NCI-H2196 treated with DMSO at 0.1 percent for 48 hours (cell line): Measurements from ENCODE around the gene MAGI1.
"Not testable (repeated sequence)": the region's sequence is repeated elsewhere in the genome, so short reads cannot be mapped to it uniquely, and the experiment has no call there.

ENCODE experiments used
- DNase-seq: peaks from one replicate; lab custom pipeline; 2025; ENCODE audit not compliant: unreplicated experiment; lab: John Stamatoyannopoulos, UW

MAGI1 gene

DNA sequence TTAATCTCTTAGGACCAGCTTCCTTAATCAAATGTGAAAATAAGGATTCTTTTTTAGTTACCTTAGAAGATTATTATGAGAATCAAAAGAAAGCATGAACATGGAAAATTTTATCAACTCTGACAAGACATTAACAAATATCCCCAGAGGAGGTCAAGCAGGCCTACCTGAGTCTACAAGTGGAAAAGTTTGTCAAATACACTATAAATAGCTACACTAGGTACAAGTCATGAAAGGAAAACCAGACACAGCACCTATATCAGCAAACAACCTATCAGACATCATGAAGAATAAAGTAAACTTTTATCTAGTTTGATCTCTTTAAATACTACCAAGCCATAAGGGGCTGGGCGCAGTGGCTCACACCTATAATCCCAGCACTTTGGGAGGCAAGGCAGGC lies 126.1 kb downstream of the MAGI1 start:
- no peak for DNase-seq

DNA sequence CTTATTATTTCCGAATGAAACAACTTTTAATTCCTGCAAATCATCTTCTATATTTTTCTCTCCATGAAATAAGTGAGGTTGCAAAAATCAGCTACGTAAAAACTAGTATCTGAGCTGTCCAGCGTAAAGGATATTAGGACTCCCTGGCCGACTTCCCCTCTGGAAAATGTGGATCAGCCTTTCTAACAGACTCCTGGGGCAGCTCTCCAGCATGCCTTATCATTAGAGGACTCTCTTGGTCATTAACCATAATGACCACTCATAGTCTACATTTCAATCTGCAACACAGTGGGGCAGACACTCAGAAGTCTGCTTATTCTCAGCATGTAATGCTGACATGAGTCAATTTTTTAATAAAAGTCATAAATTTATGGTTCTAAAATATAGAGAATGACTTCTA lies 130.1 kb downstream of the MAGI1 start:
- no peak for DNase-seq

DNA sequence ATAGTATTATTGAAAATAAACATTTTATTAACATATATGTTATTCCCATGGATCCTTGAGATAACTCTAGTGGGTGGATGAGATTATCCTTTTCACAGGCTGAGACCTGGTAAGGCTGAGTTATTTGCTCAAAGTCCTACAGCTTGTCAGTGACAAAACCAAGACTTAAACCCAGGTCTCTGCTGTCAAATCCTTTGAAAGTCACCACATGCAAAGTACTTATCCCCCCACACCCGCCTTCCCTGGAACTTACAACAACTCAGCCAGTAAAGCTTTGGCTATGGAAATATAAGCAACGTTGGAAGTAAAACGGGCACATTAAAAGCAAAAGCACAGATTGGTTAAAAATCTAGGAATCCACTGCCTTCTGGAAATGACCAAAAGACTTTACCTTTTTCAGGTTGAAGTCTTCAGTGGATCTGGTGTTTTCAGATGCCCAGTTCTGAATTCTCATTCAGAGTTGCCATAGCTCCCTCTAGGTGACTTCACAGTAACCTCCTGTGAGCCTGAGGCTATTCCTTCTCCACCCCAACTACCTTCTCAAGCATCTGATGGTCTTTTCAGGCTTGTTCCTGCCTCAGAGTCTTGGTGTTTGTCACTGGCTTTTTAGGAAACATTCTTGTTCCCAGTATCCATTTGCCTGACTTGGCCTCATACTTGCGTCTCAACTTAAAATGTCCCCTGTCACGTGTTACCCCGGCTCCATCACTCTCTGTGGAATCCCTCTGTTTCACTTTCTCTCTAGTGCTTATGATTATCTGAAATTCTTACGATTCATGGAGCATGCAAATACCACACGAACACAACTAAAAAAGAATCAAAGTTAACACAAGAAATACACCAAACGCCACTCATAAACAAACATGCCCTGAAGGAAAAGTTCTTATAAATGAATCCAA lies 131.2 kb downstream of the MAGI1 start:
- DNase-seq, result no peak

DNA sequence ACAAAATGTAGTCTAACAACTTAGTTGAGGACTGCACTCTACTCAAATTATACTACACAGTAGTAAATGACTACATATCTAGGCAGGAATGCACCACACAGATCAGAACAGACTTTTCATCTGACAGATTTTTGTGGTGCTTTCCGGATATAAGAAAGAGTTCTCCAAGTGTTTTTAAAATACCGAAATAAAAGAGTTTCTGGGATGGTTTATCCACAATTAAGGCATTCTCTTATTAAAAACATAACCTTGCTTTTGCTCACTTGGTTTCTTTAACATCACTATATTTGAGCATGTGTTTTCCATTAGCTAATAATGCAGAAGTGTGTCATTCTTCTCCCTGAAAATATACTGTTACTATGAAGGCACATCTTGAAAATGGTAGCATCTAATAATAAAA lies 132.9 kb downstream of the MAGI1 start:
- DNase-seq, result no peak

DNA sequence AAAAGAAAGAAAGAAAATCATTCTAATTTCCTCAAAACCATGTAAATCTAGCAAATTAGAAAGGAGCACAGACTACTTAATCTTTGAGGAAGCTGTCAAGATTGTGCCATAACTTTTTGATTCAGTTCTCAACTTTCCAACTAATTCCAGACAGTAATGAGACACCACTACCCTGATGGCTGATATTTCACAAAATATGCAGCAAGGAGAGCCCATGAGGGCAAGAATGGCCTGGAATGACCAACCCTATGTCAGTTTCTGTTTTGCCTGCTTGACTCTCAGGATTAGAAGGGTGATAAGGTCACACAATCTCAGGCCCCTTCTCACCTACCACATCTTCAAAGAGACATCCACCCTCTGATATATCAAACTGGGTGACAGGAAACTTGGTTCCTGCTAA lies 134.7 kb downstream of the MAGI1 start:
- DNase-seq, result no peak

DNA sequence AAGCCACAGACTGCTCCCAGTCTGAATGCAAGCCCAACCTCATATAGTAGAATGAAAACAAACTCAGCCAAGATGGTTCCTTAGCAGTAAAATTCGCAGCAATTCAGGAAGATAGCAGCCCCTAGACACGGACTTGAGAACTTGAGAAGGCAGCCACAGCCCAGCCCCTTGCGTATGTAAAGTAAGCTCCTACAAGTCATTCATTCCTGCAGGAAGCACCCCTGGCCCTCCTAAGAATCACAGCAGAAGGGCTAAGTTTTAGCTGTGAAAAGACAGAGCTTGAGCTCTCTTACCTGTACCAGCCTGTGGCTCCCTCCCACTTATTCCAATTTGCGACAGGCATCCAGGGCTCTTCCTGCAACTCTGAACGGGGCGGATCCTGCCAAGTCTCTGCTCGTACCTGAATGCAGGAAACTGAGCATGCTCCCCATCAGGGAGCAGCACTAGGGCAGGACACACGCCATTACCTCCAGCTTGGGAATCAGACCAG lies 136.4 kb downstream of the MAGI1 start:
- DNase-seq, result no peak

DNA sequence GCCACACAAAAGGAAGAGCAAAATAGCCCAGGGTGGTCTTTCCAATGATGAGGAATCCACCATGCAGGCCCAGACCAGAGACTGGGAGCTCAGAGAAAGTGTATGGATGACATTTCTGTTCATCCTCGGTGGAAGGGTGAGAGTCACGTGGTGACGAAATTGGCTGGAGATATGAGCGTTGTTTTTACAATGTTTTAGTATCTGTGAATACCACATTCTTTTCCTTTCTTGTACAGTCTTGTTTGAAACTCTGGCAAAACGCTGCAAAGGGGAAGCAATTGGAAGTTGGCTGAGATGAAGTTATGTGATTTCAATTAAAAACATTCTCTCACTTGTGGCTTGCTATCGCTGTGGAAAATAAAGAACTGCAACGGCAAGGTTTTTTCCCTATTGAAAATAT lies 137.5 kb downstream of the MAGI1 start:
- DNase-seq, result no peak

DNA sequence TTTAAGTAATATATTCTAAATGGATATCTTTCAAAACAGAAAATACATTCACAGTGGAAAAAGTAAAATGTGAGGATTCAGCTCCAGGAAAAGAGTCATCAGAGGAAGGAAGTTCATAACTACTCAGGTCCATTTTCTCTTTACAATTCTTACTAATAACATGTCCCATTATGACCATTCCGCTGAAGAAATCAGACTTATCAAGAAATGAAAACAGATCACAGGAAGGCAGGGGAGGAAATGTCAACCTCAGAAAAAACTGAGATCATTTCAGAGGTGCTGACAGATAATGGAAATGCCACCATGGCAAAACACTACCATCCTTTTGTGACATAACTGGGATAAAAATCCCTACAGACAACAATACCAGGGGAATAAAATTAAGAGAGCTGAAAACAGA lies 139.5 kb downstream of the MAGI1 start:
- no peak for DNase-seq

DNA sequence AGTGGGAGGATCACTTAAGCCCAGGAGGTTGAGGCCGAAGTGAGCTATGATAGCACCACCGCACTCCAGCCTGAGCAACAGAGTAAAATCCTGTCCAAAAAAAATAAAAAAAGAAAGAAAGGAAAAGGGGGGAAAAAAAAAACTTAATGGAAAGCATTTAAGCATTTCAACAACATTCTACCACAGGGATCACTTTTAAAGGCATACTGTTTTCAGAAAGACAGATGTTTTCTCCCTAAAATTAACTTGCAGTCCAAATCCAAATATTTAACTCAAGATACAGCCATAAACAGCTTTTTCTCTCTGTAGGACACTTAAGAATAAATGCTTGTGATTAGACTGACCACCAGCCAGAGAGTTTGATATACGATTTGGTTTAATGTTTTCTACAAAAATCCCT lies 141.0 kb downstream of the MAGI1 start:
- DNase-seq, result no peak

DNA sequence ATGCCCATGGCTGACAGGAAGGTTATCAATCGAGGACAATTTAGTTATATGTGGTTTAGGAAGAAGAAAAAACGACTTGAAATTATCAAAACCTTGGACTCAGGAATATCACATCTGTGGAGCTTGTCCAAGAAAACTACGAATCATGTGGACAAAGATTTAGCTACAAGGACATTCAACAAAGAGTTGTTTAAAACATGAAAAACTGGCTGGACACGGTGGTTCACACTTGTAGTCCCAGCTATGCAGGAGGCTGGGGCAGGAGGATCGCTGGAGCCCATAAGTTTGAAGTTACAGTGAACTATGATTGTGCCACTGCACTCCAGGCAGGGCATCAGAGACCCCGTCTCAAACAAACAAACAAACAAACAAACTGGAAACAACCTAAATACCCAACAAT lies 142.4 kb downstream of the MAGI1 start:
- DNase-seq, result no peak

DNA sequence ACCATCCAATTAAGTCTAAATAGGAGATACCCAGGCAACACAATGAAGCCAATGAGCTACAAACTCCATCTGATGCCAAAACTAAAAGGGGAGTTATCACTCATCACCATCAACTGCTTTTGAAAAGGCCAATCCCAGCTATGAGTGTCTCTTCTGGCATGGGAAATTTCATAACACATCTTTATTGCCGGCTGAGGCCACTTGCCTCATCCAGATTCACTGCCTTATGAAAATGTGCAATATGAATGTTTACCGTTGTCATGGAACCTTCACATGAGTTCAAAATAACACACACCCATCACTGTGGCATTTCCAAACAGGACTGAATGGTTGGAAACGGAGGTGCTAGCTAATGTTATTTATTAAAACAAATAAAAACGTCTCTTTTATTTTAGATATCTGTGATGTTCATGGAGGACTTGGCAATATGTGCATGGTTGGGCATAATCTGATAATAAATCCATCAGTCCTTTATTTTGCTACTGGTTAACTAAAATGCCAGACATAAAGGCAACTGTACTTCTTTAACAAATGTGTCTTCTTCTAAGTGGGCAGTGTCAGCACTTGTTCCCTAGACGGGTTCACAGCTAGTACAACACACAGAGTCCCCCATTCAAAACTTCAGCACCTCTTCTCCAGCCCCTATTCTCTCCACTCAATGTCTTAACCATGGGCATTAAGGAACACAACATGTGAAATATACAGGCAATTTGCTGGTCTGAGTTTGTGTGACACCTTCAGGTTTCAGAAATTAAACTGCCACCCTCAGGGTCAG lies 143.9 kb downstream of the MAGI1 start:
- no peak for DNase-seq

DNA sequence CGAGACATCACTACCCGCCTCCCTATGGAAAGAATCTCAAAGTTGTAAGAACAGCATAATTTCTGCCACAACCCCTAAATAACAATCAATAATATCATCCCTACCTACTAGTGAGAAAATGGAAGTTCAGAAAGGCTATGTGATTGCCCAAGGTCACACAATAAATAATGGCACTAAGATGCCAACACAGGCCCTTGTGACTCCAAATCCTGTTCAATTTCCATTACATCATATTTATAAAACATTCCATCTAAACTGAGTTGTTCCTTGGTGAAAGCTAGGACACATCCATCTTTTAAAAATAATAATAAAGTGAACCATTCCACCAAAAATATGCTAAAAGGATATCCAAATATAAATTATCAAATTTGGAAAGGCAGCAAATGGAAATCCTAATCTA lies 144.6 kb downstream of the MAGI1 start:
- DNase-seq, result no peak

DNA sequence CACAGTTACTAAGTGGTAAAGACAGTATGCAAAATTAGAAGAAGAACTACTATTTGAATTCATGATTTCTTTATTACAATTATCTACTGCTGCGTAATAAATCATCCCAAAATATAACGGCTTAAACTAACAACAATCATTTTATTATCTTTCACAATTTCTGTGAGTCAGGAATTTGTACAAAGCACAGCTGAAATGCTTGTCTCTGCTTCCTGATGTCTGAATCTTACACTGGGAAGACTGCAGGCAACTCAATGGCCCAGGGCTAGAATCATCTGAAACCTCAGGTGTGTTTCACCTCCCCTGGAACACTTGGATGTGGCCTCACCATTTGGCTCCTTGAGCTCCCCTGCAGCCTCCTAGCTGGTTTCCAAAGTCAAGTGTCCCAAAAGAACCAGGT lies 145.1 kb downstream of the MAGI1 start:
- DNase-seq, result no peak

DNA sequence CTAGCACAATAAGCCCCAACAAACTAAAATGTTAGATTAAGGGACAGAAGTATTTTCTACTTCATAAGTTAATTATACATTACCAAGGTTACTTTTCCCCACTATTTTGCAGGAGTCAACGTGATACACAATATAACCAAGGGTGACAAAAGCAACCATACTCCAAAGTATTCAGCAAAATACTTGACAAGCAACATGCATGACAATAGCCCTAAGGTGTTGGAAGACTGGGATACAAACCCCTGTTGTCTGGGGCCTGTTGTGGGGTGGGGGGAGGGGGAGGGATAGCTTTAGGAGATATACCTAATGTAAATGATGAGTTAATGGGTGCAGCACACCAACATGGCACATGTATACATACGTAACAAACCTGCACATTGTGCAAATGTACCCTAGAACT lies 147.2 kb downstream of the MAGI1 start:
- not testable (repeated sequence) for DNase-seq

DNA sequence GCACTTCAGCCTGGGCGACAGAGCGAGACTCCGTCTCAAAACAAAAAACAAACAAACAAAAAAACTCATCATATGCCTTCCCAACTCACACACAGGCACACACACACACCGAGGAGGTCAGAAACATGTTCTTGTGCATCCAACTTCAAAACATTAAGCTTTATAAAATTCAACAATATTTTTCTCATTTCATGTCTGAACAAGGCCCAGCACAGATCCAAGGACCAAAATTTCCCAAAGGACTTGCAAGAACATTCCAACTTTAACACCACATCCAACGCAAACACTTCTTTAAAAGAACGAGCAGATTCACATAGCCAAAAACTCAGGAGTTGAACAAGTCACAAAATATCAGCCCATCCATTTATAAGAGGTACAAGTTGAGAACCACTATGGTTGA lies 148.4 kb downstream of the MAGI1 start:
- no peak for DNase-seq

DNA sequence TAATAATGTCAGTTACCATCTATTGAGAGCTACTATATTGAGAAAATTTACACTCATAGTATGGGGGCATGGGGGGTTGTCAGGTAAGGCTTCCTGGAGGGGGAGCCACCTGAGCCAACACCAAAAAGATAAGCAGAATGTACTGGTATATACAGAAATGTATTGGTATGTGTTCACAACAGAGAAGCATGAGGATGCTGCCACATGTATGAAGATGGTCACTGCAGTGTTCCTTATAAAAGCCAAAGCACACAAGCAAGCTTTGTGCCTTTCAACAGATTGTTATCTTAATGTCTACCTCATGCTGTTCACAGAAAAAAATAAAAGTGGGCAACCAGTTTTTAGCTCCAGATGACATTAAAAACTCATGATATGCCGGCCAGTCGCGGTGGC lies 149.0 kb downstream of the MAGI1 start:
- DNase-seq, result no peak

DNA sequence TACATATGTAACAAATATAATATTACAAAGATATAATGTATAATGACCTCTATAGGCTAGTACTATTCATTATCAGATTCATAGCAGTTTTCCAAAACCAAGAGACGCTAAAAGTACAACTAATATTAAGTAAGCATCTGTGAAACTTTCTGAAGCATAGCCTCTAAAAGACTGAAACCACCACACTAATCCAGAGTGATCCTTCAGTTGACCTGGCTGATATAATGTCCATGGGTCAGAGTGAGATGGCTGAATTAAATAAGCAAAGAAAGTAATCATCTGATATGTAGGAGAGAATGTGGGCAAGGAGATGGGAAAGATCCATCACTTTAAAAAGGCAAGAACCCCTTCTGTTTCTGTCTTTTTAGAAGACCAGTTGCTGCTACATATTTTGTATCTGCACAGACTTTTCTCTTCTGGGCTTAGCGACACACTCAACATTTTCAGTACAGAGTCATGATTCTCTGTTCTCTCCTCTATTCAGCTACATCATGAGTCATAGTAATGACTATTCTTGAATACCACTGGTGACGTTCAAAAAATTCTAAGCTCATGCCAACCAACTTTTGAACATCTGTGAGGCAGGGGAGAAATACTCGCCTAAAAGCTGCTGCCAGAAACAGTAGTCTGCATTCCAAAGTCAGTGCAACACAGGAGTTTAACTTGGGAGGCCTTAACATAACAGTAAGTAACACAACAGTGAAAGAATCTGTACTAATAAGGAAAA lies 149.6 kb downstream of the MAGI1 start:
- DNase-seq, result no peak

DNA sequence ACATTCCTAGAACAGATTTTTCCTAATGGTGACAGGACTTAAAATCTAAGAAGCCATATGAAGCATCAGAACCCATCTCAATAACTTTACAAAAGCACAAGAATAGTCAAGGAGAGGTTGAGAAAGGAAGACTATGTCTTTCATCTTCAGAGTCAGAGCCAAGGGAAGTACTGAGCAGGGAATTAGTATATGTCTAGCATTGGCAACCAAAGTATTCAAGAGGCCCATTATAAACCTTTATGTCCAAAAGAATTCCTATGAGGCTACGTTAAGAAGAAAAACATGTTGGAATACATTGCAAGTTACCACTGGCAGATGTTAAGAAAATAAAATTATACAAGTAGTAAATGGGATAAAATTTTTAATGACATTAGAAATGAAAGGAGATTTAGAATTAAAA lies 150.5 kb downstream of the MAGI1 start:
- no peak for DNase-seq

DNA sequence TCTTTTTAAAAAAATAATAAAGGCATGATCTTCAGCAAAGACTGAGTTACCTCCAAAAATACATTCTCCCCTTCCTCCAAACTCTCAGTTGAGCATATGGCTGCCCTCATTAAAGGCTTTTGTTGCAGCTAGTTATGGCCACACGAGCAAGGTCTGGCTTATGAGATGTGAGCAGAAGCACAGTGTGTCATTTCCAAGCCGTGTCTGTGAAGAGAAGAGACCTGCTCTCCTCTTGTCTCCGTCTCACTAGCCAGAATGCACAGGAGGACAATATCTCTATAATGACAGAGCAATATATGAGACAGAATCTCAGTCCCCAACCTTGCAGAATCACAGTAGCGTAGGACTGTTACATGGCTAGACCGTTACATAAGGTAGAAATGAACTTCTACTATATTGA lies 152.3 kb downstream of the MAGI1 start:
- DNase-seq, result no peak

DNA sequence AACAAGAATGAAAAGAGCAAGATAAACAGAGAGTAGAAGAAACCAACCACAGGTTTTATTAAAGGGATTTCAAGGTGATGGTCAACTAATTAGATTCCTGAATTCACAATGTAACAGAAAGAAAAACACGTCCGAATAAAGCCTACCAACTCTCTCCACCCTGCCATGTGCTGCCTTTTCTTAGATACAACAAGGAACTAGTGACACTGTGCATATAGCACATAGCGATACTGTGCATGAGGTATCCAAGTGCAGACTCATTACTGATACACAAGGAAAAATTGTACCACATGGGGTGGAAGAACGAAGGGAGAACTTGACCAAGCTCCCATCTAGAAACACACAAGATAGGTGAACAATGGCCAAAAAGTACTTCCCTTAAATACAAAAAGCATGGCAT lies 154.6 kb downstream of the MAGI1 start:
- no peak for DNase-seq

DNA sequence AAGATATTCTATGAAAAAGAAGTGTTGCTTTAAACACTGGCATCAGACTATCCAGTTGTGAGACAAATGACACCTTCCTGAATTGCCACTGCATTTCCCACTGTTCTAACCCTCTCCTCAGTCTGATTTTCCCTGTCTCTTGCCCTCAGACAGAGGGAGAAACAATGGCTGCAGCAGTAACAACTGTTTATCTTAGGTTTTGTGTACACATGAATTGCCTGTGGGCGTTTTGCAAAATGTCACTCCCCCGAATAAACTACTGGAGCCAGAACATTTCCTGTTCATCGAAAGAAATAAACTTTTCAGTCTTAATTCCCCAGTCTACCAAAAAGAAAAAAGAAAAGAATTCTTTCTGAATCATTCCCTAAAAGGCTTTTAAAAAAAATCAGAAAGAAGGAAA lies 155.1 kb downstream of the MAGI1 start:
- no peak for DNase-seq

DNA sequence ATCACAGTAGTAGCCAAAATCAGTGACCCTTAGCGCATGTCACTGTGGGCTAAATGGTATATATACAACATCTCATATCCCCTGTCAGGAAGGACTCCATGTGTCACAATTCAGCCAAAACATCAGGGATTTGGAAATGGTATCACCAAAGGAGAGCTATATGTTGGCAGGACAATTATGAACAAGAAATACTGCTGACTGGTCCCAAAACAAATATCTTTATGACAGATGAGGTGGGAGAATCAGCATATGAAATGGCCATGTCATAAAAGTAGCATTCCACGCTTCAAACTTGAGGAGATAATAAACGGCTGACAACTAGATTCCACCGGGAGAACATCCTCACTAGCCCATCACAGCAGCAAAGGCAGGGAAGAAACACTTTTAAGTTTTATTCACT lies 158.4 kb downstream of the MAGI1 start:
- DNase-seq, result no peak
